Panc1 (cell line): ENCODE measurements around the gene ABCF3. TPM values are rescaled to one million over a fixed set of nuclear protein-coding genes. Genes with fewer than 3 reads are reported as not detected.

ENCODE experiments used
- ATAC-seq: fragments of 200-7000 bp; cut with Tn5 transposase; 2 replicates; pipeline ENCODE4 v1.9.1; 2020; ENCODE audit warnings: mild to moderate bottlenecking, moderate library complexity
- BruUV-seq: library from RNA; stranded (reverse); fragments of 400-500 nt; replicated peaks from 2 replicates; lab custom pipeline; 2021; lab: Mats Ljungman, UMichigan
- CTCF ChIA-PET: fragments of 300-600 bp; sonication (Branson Sonifier 250); formaldehyde crosslinking; loops from one replicate; lab custom pipeline; 2022; ENCODE audit warnings: antibody characterized with exemption; lab: Charles Lee
- POLR2A ChIA-PET: fragments of 300-600 bp; sonication (Branson Sonifier 250); formaldehyde crosslinking; loops from one replicate; lab custom pipeline; 2022; ENCODE audit warnings: antibody characterized with exemption; lab: Charles Lee
- DNase-seq: peaks from one replicate; pipeline ENCODE4 v3.0.0-alpha.2; 2010; ENCODE audit warnings: low read depth, low spot score
- H3K27ac ChIP-seq: 2 replicates; pipeline ENCODE4 v1.5.1; 2011; ENCODE audit warnings: mild to moderate bottlenecking, low read length, inconsistent platforms
- H3K27me3 ChIP-seq: fragments of 200-500 bp; sonication (Bioruptor generic); 2 replicates; pipeline ENCODE4 v1.6.0; 2014; ENCODE audit warnings: low read length, inconsistent platforms; ENCODE audit not compliant: control insufficient read depth, insufficient read depth
- H3K36me3 ChIP-seq: fragments of 200-500 bp; sonication (Bioruptor generic); 2 replicates; pipeline ENCODE4 v1.5.1; 2014; ENCODE audit warnings: inconsistent platforms, mild to moderate bottlenecking, low read length, moderate library complexity; ENCODE audit not compliant: control insufficient read depth, insufficient read depth
- H3K4me1 ChIP-seq: 2 replicates; pipeline ENCODE4 v1.5.1; 2011; ENCODE audit warnings: inconsistent platforms, mild to moderate bottlenecking, low read length, moderate library complexity; ENCODE audit not compliant: control insufficient read depth, insufficient read depth
- H3K4me3 ChIP-seq, 2 experiments: 2 replicates each; pipeline ENCODE4 v1.5.1; 2011 to 2012; ENCODE audit warnings: low read depth in 2 of 2, low read length in 2 of 2, mild to moderate bottlenecking in 2 of 2, inconsistent platforms in 1 of 2, moderate library complexity in 1 of 2
- H3K9me3 ChIP-seq: fragments of 200-500 bp; sonication (Bioruptor generic); 2 replicates; pipeline ENCODE4 v1.5.1; 2014; ENCODE audit warnings: low read depth, mild to moderate bottlenecking, inconsistent platforms, low read length, moderate library complexity; ENCODE audit not compliant: control insufficient read depth, insufficient read depth
- POLR2AphosphoS5 ChIP-seq: IDR thresholded peaks from 2 replicates; pipeline ENCODE4 v1.6.1; 2012; ENCODE audit warnings: mild to moderate bottlenecking, low read depth, low read length, moderate library complexity
- SIN3A ChIP-seq: IDR thresholded peaks from 2 replicates; pipeline ENCODE4 v1.6.1; 2012; ENCODE audit warnings: low read depth, mild to moderate bottlenecking, low read length, moderate library complexity, borderline replicate concordance; ENCODE audit not compliant: insufficient read depth
- TCF7L2 ChIP-seq: IDR thresholded peaks from 2 replicates; pipeline ENCODE4 v1.6.1; 2011; ENCODE audit warnings: mild to moderate bottlenecking, low read depth, low read length, inconsistent platforms
- in situ Hi-C: cut with HindIII; loops from 2 replicates; pipeline ENCODE4 v1.10.0; 2016; ENCODE audit warnings: low sequenced_read_pairs, low pct_unique_long_range_greater_than_20kb
- intact Hi-C: fragments of 100-400 bp; cut with micrococcal nuclease; formaldehyde crosslinking; loops from one replicate; pipeline ENCODE4 v1.10.0; 2022; ENCODE audit not compliant: unreplicated experiment
- total RNA-seq: library from RNA; stranded (reverse); gene quantifications from one replicate; pipeline ENCODE4 v1.2.1, GENCODE V29; 2021; ENCODE audit not compliant: unreplicated experiment
- TF ChIP-seq, protein P1 (sequence below): fragments of 450-650 bp; IDR thresholded peaks from 2 replicates; pipeline ENCODE4 v1.5.1; 2017; ENCODE audit warnings: mild to moderate bottlenecking
- TF ChIP-seq, protein P2 (sequence below), 2 experiments: IDR thresholded peaks; 2 replicates each; pipeline ENCODE4 v1.6.1; 2011 to 2012; ENCODE audit warnings: low read depth in 2 of 2, control low read depth in 1 of 2, low read length in 1 of 2, mild to moderate bottlenecking in 1 of 2, moderate library complexity in 1 of 2; ENCODE audit not compliant: insufficient read depth in 1 of 2

The ABCF3 gene
- total RNA-seq, 1 experiment from 2014 or later: 101 TPM

DNA sequence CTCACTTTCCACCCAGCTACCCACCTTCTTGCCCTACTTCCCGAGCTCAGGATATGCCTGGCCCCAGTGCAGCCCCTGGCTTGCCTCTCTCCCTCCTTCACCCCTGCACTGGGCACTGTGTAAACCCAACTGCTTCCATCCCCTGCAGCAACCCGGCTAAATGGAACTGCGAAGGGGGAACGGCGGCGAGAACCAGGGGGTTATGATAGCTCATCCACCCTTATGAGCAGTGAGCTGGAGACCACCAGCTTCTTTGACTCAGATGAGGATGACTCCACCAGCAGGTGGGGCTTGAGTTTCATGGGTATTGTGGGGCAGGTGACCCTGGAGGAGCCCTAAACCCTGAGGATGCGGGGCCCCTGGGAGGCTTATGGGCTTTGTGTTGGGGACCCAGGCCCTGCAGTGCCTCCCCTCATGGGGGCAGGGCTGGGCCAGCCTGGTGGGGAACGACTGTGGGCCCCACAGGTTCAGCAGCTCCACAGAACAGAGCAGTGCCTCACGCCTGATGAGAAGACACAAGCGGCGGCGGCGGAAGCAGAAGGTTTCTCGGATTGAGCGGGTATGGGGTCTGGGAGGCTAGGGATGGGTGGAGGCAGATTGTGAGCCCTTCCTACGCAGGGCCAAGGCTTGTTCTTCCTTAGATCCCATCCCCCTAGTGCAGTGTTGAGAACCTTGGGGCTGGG lies 21.2 kb upstream of the ABCF3 start:
- Histone ChIP-seq H3K27ac (no peak overlapping the region), H3K27me3 (no peaks in the 10 kb centered on the region), H3K4me1 (no peaks in the 10 kb centered on the region), H3K4me3 (no peak overlapping the region), H3K36me3 (peaks cover 14% of the 10 kb centered on the region), H3K9me3 (no peaks in the 10 kb centered on the region)
- CTCF ChIA-PET: no interaction called here
- POLR2A ChIA-PET: no interaction called here
- BruUV-seq: no TSS peak
- DNase-seq: no peak
- TF ChIP-seq, protein P1, sequence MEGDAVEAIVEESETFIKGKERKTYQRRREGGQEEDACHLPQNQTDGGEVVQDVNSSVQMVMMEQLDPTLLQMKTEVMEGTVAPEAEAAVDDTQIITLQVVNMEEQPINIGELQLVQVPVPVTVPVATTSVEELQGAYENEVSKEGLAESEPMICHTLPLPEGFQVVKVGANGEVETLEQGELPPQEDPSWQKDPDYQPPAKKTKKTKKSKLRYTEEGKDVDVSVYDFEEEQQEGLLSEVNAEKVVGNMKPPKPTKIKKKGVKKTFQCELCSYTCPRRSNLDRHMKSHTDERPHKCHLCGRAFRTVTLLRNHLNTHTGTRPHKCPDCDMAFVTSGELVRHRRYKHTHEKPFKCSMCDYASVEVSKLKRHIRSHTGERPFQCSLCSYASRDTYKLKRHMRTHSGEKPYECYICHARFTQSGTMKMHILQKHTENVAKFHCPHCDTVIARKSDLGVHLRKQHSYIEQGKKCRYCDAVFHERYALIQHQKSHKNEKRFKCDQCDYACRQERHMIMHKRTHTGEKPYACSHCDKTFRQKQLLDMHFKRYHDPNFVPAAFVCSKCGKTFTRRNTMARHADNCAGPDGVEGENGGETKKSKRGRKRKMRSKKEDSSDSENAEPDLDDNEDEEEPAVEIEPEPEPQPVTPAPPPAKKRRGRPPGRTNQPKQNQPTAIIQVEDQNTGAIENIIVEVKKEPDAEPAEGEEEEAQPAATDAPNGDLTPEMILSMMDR: no peak
- no peak for TF ChIP-seq SIN3A
- TF ChIP-seq POLR2AphosphoS5: no peak
- TF ChIP-seq, protein P2, sequence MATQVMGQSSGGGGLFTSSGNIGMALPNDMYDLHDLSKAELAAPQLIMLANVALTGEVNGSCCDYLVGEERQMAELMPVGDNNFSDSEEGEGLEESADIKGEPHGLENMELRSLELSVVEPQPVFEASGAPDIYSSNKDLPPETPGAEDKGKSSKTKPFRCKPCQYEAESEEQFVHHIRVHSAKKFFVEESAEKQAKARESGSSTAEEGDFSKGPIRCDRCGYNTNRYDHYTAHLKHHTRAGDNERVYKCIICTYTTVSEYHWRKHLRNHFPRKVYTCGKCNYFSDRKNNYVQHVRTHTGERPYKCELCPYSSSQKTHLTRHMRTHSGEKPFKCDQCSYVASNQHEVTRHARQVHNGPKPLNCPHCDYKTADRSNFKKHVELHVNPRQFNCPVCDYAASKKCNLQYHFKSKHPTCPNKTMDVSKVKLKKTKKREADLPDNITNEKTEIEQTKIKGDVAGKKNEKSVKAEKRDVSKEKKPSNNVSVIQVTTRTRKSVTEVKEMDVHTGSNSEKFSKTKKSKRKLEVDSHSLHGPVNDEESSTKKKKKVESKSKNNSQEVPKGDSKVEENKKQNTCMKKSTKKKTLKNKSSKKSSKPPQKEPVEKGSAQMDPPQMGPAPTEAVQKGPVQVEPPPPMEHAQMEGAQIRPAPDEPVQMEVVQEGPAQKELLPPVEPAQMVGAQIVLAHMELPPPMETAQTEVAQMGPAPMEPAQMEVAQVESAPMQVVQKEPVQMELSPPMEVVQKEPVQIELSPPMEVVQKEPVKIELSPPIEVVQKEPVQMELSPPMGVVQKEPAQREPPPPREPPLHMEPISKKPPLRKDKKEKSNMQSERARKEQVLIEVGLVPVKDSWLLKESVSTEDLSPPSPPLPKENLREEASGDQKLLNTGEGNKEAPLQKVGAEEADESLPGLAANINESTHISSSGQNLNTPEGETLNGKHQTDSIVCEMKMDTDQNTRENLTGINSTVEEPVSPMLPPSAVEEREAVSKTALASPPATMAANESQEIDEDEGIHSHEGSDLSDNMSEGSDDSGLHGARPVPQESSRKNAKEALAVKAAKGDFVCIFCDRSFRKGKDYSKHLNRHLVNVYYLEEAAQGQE (IDR thresholded peaks at IDR 0.05; ENCODE audit: insufficient read depth in 1 of 2, low read depth in 2 of 2, low read length in 1 of 2): no peak
- TF ChIP-seq TCF7L2: no peak
- in situ Hi-C loops (no loop called here), intact Hi-C loops (no loop called here)
- no peak for ATAC-seq

DNA sequence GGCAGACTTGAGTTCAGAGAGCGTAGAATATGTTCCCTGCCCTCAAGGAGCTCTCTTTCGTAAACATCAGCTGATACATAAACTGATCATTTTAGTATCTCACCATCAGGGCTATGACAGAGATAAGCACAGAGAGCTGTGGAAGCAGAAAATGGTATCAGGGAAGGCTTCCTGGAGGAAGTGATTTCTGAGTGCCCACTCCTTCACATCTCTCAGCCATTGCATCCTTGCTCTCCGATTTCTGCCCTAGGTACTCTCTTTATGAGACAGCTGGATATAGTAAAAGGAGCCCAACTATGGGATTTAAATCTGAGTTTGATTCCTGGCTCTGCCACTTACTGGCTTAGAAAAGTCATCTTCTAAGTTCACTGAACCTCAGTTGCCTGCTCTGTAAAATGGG lies 20.5 kb upstream of the ABCF3 start:
- DNase-seq: no peak
- H3K27me3 ChIP-seq: no peaks in the 10 kb centered on the region
- in situ Hi-C loops (no loop called here), intact Hi-C loops (no loop called here)
- ATAC-seq: no peak
- no TSS peak for BruUV-seq
- H3K36me3 ChIP-seq: peaks cover 14% of the 10 kb centered on the region
- H3K4me1 ChIP-seq: no peaks in the 10 kb centered on the region
- ChIA-PET POLR2A (interaction anchor here (0.6 kb wide), 1 partner anchor 52 kb away, joined by 5 read pairs; no protein-coding TSS in a partner anchor), CTCF (no interaction called here)
- TF ChIP-seq, protein P2 (IDR thresholded peaks at IDR 0.05; ENCODE audit: insufficient read depth in 1 of 2, low read depth in 2 of 2, low read length in 1 of 2): no peak
- TF ChIP-seq, protein P1: no peak
- TF ChIP-seq POLR2AphosphoS5 (no peak), TCF7L2 (no peak), SIN3A (no peak)
- H3K4me3 ChIP-seq: no peak overlapping the region
- H3K9me3 ChIP-seq: no peaks in the 10 kb centered on the region
- no peak overlapping the region for H3K27ac ChIP-seq
